NCI-H187 treated with DMSO at 0.1 percent for 48 hours (cell line): Measurements from ENCODE around the gene ASNSD1.
"Not testable (repeated sequence)": the region's sequence is repeated elsewhere in the genome, so short reads cannot be mapped to it uniquely, and the experiment has no call there.

Experiments used
- DNase-seq: peaks from one replicate; lab custom pipeline; 2025; lab: John Stamatoyannopoulos, UW

The ASNSD1 gene

GRCh38 chr2:189685540-189686229 lies 24.4 kb downstream of the ASNSD1 start:
- DNase-seq = no peak

GRCh38 chr2:189687796-189688195 lies 26.5 kb downstream of the ASNSD1 start:
- not testable (repeated sequence) for DNase-seq

DNA sequence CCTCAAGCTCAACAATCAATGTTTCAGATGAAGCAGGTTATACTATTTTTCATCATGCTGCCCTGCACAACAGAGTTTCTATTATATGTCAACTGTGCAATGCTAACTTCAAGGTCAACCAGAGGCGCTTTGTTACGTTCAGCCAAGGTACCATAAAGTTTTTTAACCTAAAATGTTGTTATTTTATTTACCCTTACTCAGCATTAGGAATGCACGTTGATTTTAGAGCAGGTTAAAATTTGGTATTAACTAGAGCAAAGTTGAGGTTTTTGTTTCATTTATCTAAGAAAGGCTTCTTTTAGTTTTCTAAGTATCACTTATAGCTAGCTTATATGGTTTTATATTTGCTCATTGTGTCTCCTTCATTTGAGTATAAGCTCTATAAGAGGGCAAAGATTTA lies 35.0 kb downstream of the ASNSD1 start:
- no peak for DNase-seq

DNA sequence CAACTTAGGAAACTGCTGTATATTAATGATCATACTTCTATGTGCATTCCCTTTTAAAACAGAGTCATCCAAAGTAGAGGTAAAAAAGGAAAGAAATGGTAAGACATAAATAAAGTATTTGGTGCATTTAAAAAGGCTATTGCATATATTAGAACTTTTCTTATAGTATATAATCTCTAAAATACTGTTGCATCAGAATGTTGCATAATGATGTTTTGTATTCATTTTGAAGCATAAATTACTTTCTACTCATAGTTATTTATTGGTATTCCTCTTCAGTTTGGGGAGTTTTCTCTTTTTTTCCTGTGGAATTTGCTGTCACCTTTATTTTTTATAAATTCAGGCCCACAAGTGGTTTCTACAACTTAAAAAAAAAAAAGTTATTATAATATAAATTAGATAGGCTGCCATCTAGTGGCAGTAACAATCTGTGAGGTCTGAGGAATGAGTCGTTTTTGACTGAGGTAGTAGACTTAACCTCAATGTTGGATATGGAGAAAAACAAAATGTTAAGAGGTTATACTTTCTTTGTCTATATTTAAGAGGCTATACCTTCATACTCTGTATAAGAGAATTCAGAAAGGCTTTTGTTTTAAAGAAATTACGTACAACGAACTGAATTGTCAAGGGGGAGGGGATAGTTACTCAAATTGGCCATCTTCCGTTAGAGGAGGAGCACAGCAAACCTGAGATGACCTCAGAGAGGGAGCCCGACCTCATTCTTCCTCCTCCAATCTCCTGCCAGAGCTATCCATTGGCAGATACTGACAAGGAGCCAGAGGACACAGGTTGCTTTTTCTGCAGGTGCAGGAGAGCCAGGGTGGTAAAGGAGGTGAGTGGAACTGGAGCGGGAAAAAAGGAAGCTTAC lies 37.0 kb downstream of the ASNSD1 start:
- DNase-seq = no peak

- DNase-seq = no peak
These were observed 39.4 kb downstream of the ASNSD1 start for GRCh38 chr2:189700681-189701080.

- DNase-seq = no peak
These were observed 40.8 kb downstream of the ASNSD1 start for GRCh38 chr2:189702071-189702470.

DNA sequence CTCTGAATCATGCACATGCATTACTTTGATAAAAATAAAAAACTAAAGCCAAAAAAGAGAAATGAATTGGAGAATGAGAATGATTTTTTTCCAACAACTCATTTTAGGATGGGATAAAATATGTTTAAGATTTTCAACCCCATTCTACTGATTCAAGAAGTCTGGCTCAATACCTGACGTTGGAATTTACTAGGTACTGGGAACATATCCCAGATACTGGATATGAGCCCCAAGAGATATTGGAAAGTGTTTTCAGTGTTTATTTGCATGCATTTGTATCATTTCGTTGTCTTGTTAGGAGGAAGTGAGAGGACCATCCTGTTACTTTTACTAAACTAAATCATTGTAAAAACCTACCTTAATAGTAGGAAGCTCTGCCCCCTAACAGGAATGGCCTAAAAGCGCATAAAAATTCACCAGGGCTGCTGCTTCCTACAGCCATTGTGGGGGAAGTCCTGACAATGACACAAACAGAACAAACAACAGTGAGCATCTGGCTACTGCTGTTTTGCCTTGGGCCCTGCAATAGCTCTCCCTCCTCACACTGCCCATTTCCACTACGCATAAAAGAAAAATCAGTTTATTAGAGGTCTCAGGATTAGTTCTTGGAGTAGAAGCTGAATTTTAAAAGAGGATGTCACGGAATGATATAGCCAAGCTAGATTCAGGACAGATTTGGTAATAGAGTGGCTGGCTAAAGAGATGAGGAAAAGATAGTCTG lies 48.4 kb downstream of the ASNSD1 start:
- no peak for DNase-seq

- DNase-seq = not testable (repeated sequence)
These were observed 56.3 kb downstream of the ASNSD1 start for GRCh38 chr2:189717593-189717992.

GRCh38 chr2:189719571-189719970 lies 58.3 kb downstream of the ASNSD1 start:
- no peak for DNase-seq
